Prostate gland (tissue), 1 donor: Measurements from ENCODE around the gene ZNF726.
"Not testable (repeated sequence)": the region's sequence is repeated elsewhere in the genome, so short reads cannot be mapped to it uniquely, and the experiment has no call there.

Source experiments
- POLR2A ChIP-seq: fragments of 450-650 bp; IDR thresholded peaks from one replicate; pipeline ENCODE4 v1.6.1; 2016; ENCODE audit warnings: antibody characterized with exemption, mild to moderate bottlenecking
- POLR2AphosphoS5 ChIP-seq: sonication (generic); formaldehyde crosslinking; IDR thresholded peaks from one replicate; pipeline ENCODE4 v1.6.1; 2017; ENCODE audit warnings: antibody characterized with exemption

- not testable (repeated sequence) for TF ChIP-seq POLR2AphosphoS5, POLR2A
Observed at GRCh38 chr19:23963881-23964280, 49.2 kb downstream of the ZNF726 start.
